Measurements from ENCODE around the gene TMEM164. TPM values are rescaled to one million over a fixed set of nuclear protein-coding genes. Genes with fewer than 3 reads are reported as not detected.

Gene TMEM164
- total RNA-seq, 1 donor: 7.3 TPM

DNA sequence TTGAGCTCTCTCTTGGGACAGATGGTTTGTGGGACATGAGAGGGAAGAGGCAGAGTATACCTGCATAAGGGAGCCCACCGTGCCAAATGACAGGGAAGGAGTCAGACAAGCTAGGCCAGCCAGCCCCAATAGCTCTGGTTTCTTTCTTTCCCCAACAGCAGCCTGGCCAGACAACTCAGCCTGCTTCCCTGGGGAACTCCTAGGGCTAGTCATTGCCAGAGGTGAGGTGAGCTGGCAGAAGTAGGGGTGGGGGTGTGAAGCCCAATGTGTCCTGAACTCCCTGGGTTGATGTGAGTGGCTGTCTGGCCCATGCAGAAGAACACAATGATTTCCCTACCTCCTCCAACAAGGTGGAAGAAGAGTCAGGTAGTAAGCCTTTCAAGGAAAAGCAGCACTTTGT, 179.4 kb downstream of the TMEM164 start:
- H3K4me3 ChIP-seq (ENCODE audit: low read depth, low read length): no peak overlapping the region
- DNase-seq (ENCODE audit: low read depth): peak; percentile 49
- no peak for TF ChIP-seq CTCF (IDR thresholded peaks at IDR 0.05; ENCODE audit: insufficient read depth, low read length)

GRCh38 chrX:110182865-110183264, 180.0 kb downstream of the TMEM164 start:
- no peak for TF ChIP-seq CTCF (IDR thresholded peaks at IDR 0.05; ENCODE audit: insufficient read depth, low read length)
- no peak for DNase-seq (ENCODE audit: low read depth)
- no peak overlapping the region for H3K4me3 ChIP-seq (ENCODE audit: low read depth, low read length)

GRCh38 chrX:110183314-110183713, 180.4 kb downstream of the TMEM164 start:
- H3K4me3 ChIP-seq (ENCODE audit: low read depth, low read length): no peak overlapping the region
- no peak for DNase-seq (ENCODE audit: low read depth)
- no peak for TF ChIP-seq CTCF (IDR thresholded peaks at IDR 0.05; ENCODE audit: insufficient read depth, low read length)

DNA sequence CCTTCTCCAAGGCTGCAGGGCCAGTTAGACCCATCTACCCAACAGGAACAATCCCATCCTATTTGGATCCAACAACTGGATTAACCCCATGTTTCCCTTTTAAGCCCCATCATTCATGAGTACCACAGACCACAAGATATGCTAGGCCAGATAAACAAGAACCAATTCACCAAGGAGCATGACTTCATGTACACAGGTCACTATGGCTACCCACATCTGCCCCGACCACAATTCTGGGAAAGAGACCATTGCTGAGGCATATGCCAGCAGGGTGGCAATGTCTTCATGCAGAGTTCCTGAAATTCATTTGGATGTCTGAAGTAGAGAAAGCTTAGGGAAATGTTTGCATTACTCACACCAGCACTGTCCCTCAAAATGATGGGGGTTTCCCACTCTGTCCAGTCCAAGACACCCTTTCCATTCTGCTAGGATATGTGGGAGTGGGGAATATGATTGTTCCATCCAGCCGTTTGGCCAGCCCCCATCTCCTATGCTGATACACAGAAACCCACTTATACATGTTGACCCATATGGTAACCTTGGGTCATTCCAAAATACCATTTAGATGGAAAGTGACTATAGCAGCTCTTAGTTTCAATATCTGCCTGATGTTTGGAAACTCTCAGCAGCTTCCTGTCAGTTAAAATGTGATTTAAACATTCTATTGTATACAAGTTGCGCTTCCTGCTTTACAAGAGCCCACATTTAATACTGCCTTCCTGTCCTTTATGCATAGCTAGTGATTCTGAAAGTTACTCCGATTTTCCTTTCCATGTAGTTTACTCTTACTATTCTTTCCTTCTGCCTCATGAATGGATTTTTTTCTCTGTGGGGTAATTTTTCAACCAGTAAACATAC, 186.0 kb downstream of the TMEM164 start:
- no peak for DNase-seq (ENCODE audit: low read depth)
- H3K4me3 ChIP-seq (ENCODE audit: low read depth, low read length): no peak overlapping the region
- TF ChIP-seq CTCF (IDR thresholded peaks at IDR 0.05; ENCODE audit: insufficient read depth, low read length): no peak

DNA sequence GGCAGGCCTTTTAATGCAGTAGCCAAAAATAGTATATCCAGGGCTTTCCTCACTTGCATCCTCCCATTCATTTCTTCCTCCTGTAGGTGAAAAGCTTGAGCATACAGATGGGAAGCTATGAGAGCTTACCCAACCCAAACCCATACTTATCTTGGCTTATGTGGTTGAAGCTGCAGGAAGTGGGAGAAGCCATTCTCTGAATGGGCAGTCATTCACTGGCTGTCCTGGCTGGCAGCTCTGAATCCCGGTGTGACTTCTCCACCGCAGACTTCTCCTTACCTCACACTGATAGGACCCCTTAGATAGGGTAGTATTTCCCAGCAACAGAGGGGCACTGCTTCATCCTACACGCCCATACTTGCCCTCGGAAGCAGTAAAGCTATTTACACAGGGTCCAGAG, 189.6 kb downstream of the TMEM164 start:
- DNase-seq (ENCODE audit: low read depth): no peak

DNA sequence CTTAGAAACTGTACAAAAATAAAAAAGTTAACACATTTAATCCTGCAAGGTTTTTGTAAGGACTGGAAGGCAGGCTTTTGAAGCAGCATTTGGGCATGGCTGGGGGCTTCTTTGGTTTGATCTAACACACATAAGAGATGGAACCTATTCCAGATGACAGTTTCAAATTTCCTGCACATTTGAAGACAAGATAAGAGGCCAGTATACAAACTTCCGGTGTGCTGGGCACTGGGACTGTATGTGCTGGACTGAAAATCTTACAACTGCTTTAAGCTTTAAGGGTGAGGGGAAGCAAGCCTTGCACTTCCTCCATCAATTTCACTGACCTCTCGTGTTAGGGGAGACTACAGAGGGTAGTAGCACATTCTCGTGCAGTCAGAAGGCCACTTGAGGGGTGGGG, 192.1 kb downstream of the TMEM164 start:
- DNase-seq (ENCODE audit: low read depth): no peak
- no peak overlapping the region for H3K4me3 ChIP-seq (ENCODE audit: low read depth, low read length)
- TF ChIP-seq CTCF (IDR thresholded peaks at IDR 0.05; ENCODE audit: insufficient read depth, low read length): no peak

More for the DNA sequence above, 189.6 kb downstream of the TMEM164 start:
- TF ChIP-seq CTCF (IDR thresholded peaks at IDR 0.05; ENCODE audit: insufficient read depth, low read length): no peak
- no peak overlapping the region for H3K4me3 ChIP-seq (ENCODE audit: low read depth, low read length)

Measured in fibroblast of the aortic adventitia (primary cell).